ENCODE data around the gene DISC1.
"Not testable (repeated sequence)": the region's sequence is repeated elsewhere in the genome, so short reads cannot be mapped to it uniquely, and the experiment has no call there.

DISC1 gene

GRCh38 chr1:231606712-231607111 lies 19.9 kb upstream of the DISC1 start:
- DNase-seq = no peak

GRCh38 chr1:231610388-231610787 lies 16.2 kb upstream of the DISC1 start:
- DNase-seq = no peak

- no peak for DNase-seq
Observed at GRCh38 chr1:231611111-231611510, 15.5 kb upstream of the DISC1 start.

- DNase-seq = no peak
Observed at GRCh38 chr1:231611851-231612250, 14.7 kb upstream of the DISC1 start.

GRCh38 chr1:231612393-231613089 lies 14.0 kb upstream of the DISC1 start:
- no peak for DNase-seq

GRCh38 chr1:231613419-231614349 lies 12.9 kb upstream of the DISC1 start:
- no peak for DNase-seq

- no peak for DNase-seq
Observed at GRCh38 chr1:231616667-231617066, 9.9 kb upstream of the DISC1 start.

- DNase-seq = no peak
Observed at GRCh38 chr1:231618609-231619256, 7.9 kb upstream of the DISC1 start.

- no peak for DNase-seq
Observed at GRCh38 chr1:231619257-231619634, 7.3 kb upstream of the DISC1 start.

- not testable (repeated sequence) for DNase-seq
Observed at GRCh38 chr1:231625042-231625441, 1.5 kb upstream of the DISC1 start.

GRCh38 chr1:231625975-231626534 lies 535 bp upstream of the DISC1 start:
- no peak for DNase-seq

GRCh38 chr1:231626951-231627614 lies 493 bp downstream of the DISC1 start:
- DNase-seq = no peak

GRCh38 chr1:231628207-231628876 lies 1.8 kb downstream of the DISC1 start:
- DNase-seq = no peak

- DNase-seq = no peak
Observed at GRCh38 chr1:231629132-231629531, 2.5 kb downstream of the DISC1 start.

GRCh38 chr1:231630558-231631205 lies 4.1 kb downstream of the DISC1 start:
- DNase-seq = no peak

GRCh38 chr1:231631717-231632116 lies 5.1 kb downstream of the DISC1 start:
- no peak for DNase-seq

GRCh38 chr1:231632119-231632518 lies 5.5 kb downstream of the DISC1 start:
- DNase-seq = no peak

GRCh38 chr1:231634323-231635013 lies 7.9 kb downstream of the DISC1 start:
- DNase-seq = no peak

GRCh38 chr1:231636157-231636556 lies 9.6 kb downstream of the DISC1 start:
- DNase-seq = no peak

GRCh38 chr1:231636922-231637321 lies 10.3 kb downstream of the DISC1 start:
- not testable (repeated sequence) for DNase-seq

GRCh38 chr1:231638647-231639046 lies 12.1 kb downstream of the DISC1 start:
- no peak for DNase-seq

Measured in NCI-H1694 (cell line).